ENCODE measurements around the gene SLC26A9.
A peak's percentile ranks its signal among the peaks of the same experiment; 100 is the strongest.

The SLC26A9 gene

DNA sequence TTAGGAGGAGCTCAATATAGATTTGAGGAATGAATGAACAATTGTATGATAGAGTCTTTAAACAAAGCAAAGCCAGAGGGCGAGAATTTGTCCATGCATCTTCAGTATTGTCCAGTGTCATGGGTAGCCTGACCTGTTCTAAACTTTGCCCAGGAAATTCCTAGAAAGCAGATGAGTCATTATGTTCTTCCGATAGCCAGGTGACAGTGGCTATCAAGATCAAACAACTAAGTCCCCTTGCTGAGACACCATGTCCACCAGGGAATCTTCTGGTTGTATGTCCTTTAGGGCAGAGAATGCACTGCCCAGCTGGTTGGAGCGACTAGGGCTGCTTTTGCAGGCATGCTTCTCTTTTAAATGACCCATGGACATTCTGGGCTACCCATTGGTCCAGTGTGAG is 1.8 kb upstream of the SLC26A9 start:
- no peak for DNase-seq

- no peak for DNase-seq
Observed at GRCh38 chr1:205944525-205944924, 1.3 kb upstream of the SLC26A9 start.

DNA sequence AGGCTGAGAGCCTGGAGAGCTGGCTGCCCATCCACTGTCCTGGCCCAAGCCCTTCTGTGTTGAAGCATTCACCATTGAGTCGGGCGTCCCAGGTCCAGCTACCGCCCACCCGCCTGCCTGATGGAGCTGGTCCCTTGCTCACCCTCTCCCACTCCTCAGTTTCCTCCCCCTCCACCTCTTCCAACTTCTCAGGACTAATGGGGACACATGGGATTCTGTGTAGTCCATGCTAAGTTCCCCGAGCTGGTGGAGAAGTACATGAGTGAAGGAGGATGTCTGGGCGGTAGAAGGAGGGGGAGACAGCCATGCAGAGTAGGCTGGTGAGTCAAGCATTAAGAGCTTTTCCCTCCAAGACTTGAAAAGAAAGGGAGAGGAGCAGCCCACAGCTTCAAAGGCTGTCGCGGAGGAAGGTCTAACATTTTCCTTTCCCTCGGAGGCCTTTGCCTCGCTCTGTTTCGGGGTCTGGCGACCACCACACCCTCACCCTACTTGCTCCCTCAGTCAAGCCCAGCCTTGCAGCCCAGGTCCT is 561 bp downstream of the SLC26A9 start:
- no peak for DNase-seq

GRCh38 chr1:205940710-205941109 is 2.5 kb downstream of the SLC26A9 start:
- no peak for DNase-seq

DNA sequence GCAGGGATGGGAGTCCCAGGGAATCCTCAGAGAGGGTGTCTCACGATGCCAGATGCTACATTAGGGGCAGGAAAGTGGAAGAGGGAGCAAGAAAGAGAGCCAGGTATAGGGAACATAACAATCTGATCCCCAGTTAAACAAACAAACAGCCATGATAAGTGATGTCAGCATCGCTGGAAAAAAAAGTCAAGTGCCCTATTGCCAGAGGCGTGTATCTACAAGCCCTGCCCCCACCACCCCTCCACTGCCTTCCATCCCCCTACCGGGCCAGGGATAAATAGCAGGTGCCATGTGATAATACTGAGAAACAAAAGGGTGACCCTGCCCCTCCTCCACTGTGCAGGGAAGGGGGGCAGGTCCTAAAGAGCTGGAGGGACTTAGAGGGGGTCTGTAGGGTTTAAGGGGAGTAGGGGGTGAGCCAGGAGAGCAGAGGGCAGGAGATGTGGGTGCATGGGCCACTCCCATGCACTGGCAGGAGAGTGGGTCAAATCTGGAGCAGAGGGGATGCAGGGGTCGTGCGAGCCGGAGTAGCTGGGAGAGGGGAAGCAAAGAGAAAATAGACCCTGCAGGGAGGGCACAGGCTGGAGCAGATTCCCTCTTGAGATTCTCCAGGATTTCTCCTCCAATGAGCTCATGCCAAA is 3.4 kb downstream of the SLC26A9 start:
- no peak for DNase-seq

- no peak for DNase-seq
Observed at GRCh38 chr1:205938682-205939081, 4.6 kb downstream of the SLC26A9 start.

DNA sequence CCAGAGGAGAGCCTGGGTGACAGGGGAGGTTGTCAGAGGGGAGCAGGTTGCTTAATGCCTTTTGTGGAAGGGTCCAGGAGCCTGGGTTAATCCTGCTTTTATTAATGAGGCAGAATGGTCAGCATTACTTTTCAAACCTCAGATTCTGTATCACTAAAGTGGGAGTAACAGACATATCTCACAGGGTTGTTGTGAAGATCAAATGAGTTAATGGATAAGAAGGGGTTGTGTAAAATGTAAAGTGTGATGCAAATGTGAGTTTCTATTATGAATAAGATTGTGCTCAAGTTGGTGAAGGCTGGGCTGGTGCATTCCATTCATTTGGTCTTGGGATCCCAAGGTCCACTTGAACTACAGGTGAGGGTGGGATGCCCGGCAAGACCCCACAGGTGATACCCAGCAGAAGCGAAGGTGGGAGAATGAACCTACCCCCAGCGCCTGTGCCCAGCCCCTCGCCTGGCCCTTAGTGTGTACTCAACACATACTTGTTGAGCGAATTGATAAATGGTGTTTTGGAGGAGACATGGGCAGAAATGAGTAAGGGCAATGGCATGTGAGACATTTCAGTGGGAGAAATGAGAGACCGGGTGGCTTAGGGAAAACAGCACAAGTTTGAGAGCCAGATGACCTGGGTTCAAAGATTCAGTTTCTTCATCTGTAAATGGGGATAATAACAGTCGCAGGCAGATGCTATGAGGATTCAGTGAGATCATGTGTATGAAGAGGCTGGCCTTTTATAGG is 6.2 kb downstream of the SLC26A9 start:
- peak; percentile 72 for DNase-seq

GRCh38 chr1:205936311-205936710 is 6.9 kb downstream of the SLC26A9 start:
- DNase-seq: no peak

DNA sequence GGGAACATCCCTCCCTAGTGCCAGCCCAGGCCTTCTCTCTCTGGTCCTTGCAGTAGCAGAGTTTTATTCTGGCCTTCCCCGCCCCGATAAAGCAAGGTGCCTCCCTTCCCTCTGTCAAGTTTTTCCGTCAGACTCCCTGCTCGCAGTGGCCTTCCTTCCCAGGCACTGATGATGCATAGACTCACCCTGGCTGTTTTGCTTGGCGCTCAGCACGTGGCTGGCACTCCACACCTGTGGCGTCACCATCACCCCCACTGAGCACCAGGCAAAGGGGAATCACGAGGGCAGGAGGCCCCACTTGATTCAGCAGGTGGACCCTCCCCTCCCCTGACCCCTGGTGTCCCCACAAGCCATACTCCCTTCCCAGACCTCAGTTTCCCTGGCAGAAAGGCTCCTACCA is 7.4 kb downstream of the SLC26A9 start:
- DNase-seq: no peak

GRCh38 chr1:205934788-205935187 is 8.5 kb downstream of the SLC26A9 start:
- no peak for DNase-seq

GRCh38 chr1:205933671-205934618 is 9.3 kb downstream of the SLC26A9 start:
- DNase-seq: peak; percentile 58

DNA sequence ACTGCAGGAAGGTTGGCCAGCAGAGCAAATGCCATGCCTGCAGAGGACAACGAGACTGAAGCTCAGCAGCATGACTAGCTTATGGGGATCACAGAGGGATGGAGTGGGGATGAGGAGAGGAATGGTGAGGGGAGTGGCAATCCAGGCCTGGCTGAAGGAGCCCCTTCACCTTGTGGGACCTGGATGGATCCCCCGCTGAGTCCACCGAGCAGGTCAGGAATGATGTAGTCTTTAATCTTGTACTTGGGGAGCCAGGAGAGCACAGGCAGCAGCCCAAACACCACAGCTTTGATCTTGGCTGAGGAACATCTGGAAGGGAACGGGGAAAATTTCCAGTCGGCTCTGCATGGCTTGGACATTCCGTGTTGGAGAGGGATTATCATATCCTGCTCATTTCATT is 10.5 kb downstream of the SLC26A9 start:
- no peak for DNase-seq

GRCh38 chr1:205930799-205931281 is 12.4 kb downstream of the SLC26A9 start:
- no peak for DNase-seq

DNA sequence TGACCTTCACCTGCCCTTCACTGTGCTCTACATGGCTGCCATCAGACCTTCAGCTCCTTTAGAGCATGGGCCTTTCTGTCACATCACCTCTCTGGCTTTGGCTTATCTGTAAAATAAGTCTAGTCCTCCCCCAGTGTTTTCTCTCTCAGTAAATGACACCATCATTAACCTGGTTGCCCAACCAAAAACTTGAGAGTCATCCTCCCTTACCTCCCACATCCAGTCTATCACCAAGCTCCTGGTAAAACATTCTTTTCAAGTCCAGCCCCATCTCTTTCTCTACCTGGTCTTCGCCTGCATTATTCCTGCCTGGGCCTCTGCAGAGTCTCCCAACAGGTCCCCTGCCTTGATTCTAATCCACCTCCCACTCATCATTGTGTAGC is 13.1 kb downstream of the SLC26A9 start:
- DNase-seq: no peak

GRCh38 chr1:205929496-205930194 is 13.6 kb downstream of the SLC26A9 start:
- no peak for DNase-seq

DNA sequence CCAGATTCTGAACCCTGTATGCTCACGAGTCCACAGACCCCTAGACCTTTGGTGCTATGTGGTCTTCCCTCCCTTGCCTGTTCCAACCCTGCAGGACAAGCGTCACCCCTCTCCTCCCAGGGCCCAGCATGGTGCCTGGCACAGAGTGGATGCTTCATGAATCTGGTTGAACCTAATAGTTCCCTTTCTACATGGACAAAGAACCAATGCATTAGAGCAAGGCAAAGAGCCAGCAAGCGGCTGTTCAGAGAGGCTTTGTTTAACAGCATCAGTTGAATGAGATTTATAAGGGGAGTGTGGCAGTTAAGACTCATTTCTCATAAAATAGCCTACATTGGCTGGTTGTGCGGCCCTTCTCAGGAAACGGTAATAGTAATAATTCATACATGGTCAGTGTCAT is 14.9 kb downstream of the SLC26A9 start:
- no peak for DNase-seq

- DNase-seq: no peak
Observed at GRCh38 chr1:205927676-205928075, 15.6 kb downstream of the SLC26A9 start.

- no peak for DNase-seq
Observed at GRCh38 chr1:205927247-205927646, 16.0 kb downstream of the SLC26A9 start.

- DNase-seq: no peak
Observed at GRCh38 chr1:205926636-205927035, 16.6 kb downstream of the SLC26A9 start.

DNA sequence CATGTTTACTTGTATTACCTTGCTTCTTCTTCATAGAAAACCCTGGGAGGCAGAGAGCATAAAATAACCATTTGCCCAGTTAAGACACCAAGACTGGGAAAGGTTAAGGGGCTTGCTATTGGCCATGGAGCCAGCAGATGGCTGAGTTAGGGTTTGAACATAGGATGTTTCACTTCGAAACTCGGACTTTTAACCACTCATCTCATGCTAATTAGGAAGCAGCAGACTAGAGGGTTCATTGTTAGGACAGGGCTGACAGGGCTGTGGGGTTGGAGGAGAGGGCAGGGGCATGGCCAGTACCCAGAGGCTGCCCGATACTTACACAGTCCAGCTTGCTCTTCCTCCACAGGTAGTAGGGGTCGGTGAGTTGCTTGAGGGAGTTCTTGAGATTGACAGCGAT is 17.0 kb downstream of the SLC26A9 start:
- no peak for DNase-seq

DNA sequence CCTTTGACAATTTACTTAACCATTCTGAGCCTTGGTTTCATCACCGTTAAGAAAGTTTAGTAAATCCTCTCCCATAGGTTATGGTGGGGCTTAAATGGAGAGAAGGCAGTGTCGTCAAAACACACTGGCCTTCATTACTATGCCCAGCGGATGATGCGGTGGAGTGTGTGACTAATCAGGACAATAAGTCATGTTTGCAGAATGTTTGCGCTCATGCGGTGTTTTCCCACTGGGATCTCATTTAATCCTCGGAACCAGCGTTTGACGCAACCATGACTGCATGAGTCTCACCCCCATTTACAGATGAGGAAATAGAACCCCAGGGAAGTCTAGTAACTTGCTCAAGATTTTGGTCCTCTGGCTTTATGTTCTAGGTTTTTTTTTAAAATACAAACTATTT is 17.5 kb downstream of the SLC26A9 start:
- peak; percentile 86 for DNase-seq

DNA sequence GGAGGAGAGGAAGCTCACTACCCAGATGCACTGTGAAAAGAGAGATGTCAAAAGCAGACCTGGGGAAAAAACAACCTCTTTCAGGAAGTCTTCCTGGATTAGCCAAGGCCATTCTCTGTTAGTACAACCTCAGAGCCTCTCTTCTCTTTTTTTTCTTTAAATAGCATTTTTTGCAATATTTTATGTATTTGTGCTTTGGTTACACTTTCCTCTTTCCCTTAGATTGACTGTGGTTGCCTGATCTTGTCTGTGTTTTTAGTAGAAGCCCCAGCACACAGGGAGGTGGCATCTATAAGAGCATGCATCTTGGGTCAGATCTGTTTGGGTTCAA is 18.8 kb downstream of the SLC26A9 start:
- no peak for DNase-seq

All from HCEC 1CT (cell line).